CD4-positive, alpha-beta memory T cell (primary cell): Measurements from ENCODE around the gene NEUROG1. TPM values are rescaled to one million over a fixed set of nuclear protein-coding genes. Genes with fewer than 3 reads are reported as not detected.

ENCODE experiments used
- CTCF ChIA-PET: fragments of 350-600 bp; sonication (Branson Sonifier 250); formaldehyde crosslinking; loops from one replicate; lab custom pipeline; 2021; ENCODE audit warnings: inconsistent platforms; ENCODE audit not compliant: partially characterized antibody; lab: Charles Lee
- POLR2A ChIA-PET: fragments of 350-600 bp; sonication (Branson Sonifier 250); formaldehyde crosslinking; loops from one replicate; lab custom pipeline; 2021; ENCODE audit not compliant: partially characterized antibody; lab: Charles Lee
- DNase-seq, 5 donors: peaks; one replicate each; pipeline versions ENCODE4 v3.0.0 to v3.0.0-alpha.2; 2020 to 2022; ENCODE audit warnings: mixed read lengths in 1 of 5
- H3K27ac ChIP-seq: one replicate; pipeline ENCODE4 v1.7.0; 2013; ENCODE audit warnings: low read depth, low read length
- H3K27me3 ChIP-seq: 2 replicates; pipeline ENCODE4 v1.7.0; 2013; ENCODE audit warnings: mild to moderate bottlenecking, low read length, moderate library complexity; ENCODE audit not compliant: insufficient read depth
- H3K36me3 ChIP-seq: 2 replicates; pipeline ENCODE4 v1.7.0; 2013; ENCODE audit warnings: mild to moderate bottlenecking, low read length, moderate library complexity; ENCODE audit not compliant: insufficient read depth
- H3K4me1 ChIP-seq: 2 replicates; pipeline ENCODE4 v1.7.0; 2013; ENCODE audit warnings: mild to moderate bottlenecking, low read length, moderate library complexity; ENCODE audit not compliant: insufficient read depth
- H3K4me3 ChIP-seq, 2 donors: one replicate each; pipeline ENCODE4 v1.7.0; 2013; ENCODE audit warnings: low read length in 2 of 2, mild to moderate bottlenecking in 1 of 2
- H3K9me3 ChIP-seq, 2 donors: one replicate each; pipeline ENCODE4 v1.7.0; 2013; ENCODE audit warnings: low read length in 2 of 2, control low read depth in 1 of 2; ENCODE audit not compliant: control insufficient read depth in 1 of 2
- H3K27ac Mint-ChIP-seq, 7 donors: one replicate each; pipeline ENCODE4 v1.8.0; 2020 to 2021; ENCODE audit warnings: mixed read lengths in 7 of 7, mild to moderate bottlenecking in 6 of 7, inconsistent platforms in 3 of 7, moderate library complexity in 3 of 7
- H3K27me3 Mint-ChIP-seq, 2 donors: one replicate each; pipeline ENCODE4 v1.8.0; 2020 to 2021; ENCODE audit warnings: mixed read lengths in 2 of 2
- H3K36me3 Mint-ChIP-seq, 2 donors: one replicate each; pipeline ENCODE4 v1.8.0; 2020 to 2021; ENCODE audit warnings: mixed read lengths in 2 of 2, inconsistent platforms in 1 of 2, mild to moderate bottlenecking in 1 of 2
- H3K4me1 Mint-ChIP-seq, 4 donors: one replicate each; pipeline ENCODE4 v1.8.0; 2020 to 2021; ENCODE audit warnings: mixed read lengths in 4 of 4, mild to moderate bottlenecking in 1 of 4
- H3K4me3 Mint-ChIP-seq, 8 donors: one replicate each; pipeline ENCODE4 v1.8.0; 2020 to 2021; ENCODE audit warnings: mixed read lengths in 8 of 8, mild to moderate bottlenecking in 7 of 8, moderate library complexity in 6 of 8, inconsistent platforms in 3 of 8
- H3K9me3 Mint-ChIP-seq, 8 donors: one replicate each; pipeline ENCODE4 v1.8.0; 2020 to 2021; ENCODE audit warnings: mixed read lengths in 8 of 8, mild to moderate bottlenecking in 5 of 8, inconsistent platforms in 3 of 8, moderate library complexity in 1 of 8
- intact Hi-C: fragments of 100-400 bp; cut with micrococcal nuclease; formaldehyde crosslinking; loops from one replicate; pipeline ENCODE4 v1.15.1; 2023
- polyA plus RNA-seq, 2 donors: library from polyadenylated mRNA; unstranded; fragments of 300-500 nt; fragmentation: Illumina TruSeq; gene quantifications; one replicate each; pipeline ENCODE4 v1.2.3, GENCODE V29; 2021
- total RNA-seq, 2 experiments: library from RNA; stranded (reverse); gene quantifications; one replicate each; pipeline ENCODE4 v1.2.3, GENCODE V29; 2021

The NEUROG1 gene
- total and polyA plus RNA-seq, 4 experiments from 2014 or later = not detected

DNA sequence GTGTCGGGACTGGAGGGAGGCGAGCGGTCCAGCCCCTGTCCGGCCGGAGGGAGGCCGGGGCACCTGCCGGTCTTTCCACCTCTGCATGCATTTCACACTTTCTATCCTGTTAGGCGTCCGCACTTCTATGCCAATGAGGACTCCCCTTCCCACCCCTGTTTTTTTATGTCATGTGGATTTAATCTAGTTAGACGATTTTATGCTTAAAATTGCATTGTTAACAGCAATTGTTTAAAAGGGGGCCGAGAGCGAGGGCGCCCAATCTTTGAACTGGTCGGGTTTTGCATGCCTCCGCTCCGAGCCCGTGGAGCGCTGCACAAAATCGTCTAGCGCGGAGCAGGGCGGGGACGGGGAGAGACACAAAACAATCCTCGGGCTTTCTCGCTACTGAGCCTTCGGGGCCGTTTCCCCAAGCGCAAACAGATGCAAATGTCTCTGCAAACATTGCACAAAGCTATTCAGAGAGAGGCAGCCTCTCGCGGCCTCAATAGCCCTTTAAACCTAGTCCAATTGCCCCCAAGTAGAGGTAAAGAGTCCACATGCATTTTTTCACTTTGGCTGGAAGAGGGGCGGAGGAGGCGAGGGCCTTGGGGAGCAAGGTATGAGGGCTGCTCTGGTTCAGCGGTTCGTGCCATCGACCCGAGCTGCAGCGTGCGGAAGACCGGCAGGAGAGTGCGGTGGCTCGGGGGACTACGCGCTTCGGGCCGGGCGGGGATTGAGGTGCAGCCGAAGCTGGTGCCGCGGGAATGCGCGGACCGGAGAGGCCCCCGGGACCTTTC lies 46.1 kb downstream of the NEUROG1 start:
- intact Hi-C loops = no loop called here
- CTCF ChIA-PET = no interaction called here

DNA sequence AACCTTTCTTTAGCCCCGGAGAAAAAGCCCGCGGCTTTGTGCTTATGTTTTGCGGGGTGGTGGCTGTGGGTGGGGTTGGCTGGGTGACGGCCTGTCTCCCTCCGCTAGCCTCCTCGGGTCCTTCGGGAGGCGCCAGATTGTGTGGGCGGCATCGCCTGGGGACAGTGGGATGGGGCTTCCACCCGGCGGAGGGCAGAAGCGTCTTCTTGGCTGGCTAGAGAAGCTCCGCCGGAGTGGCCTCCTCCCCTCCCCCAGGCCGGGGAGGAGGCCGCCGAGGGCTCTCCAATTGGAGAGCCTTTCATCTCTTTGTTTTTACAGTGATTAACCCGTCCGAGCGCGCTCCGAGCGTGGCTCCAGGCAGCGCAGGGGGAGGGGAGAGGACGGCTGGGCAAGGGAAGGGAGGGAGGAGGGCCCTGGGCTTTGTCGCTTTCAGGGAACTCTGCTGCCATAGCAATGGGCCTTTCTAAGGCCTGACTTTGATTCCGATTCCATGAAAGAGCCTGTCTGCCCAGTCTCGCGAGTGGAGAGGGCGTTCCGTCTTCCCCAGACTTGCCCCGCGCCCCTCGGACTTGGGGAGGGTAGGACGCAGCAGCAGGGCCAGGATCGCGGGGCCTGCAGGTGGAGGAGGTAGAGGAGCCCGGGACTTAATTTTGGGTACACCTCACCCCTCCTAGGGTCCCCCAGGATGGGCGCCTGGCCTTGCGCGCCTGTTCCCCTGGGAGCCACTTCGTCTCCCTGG lies 46.9 kb downstream of the NEUROG1 start:
- H3K27ac Mint-ChIP-seq = no peak overlapping the region
- no peaks in the 10 kb centered on the region for H3K9me3 Mint-ChIP-seq
- Histone ChIP-seq H3K4me3 (no peak overlapping the region), H3K4me1 (no peaks in the 10 kb centered on the region), H3K27ac (no peak overlapping the region), H3K9me3 (no peaks in the 10 kb centered on the region), H3K36me3 (no peaks in the 10 kb centered on the region), H3K27me3 (peaks cover 18% of the 10 kb centered on the region)
- ChIA-PET POLR2A (no interaction called here), CTCF (no interaction called here)
- DNase-seq = no peak
- no peaks in the 10 kb centered on the region for H3K36me3 Mint-ChIP-seq
- peaks cover 51% of the 10 kb centered on the region in 2 donors for H3K27me3 Mint-ChIP-seq
- intact Hi-C loops = no loop called here
- H3K4me3 Mint-ChIP-seq = peak overlapping the region in 1 of 8 donors; percentile 52
- peaks cover 6 to 13% (median 8%) of the 10 kb centered on the region in 4 donors for H3K4me1 Mint-ChIP-seq

More for the DNA sequence above, 46.1 kb downstream of the NEUROG1 start:
- no peaks in the 10 kb centered on the region for H3K9me3 ChIP-seq
- DNase-seq = no peak
- H3K4me3 Mint-ChIP-seq = peak overlapping the region in 2 of 8 donors; percentile 55 to 72
- peaks cover 6 to 13% (median 8%) of the 10 kb centered on the region in 4 donors for H3K4me1 Mint-ChIP-seq
- peaks cover 48 to 55% of the 10 kb centered on the region in 2 donors for H3K27me3 Mint-ChIP-seq
- H3K36me3 ChIP-seq = no peaks in the 10 kb centered on the region
- no peaks in the 10 kb centered on the region for H3K4me1 ChIP-seq
- no peaks in the 10 kb centered on the region for H3K36me3 Mint-ChIP-seq
- no peak overlapping the region for H3K4me3 ChIP-seq
- no peak overlapping the region for H3K27ac ChIP-seq
- no peaks in the 10 kb centered on the region for H3K9me3 Mint-ChIP-seq
- H3K27me3 ChIP-seq = peaks cover 18% of the 10 kb centered on the region
- no peak overlapping the region for H3K27ac Mint-ChIP-seq
- POLR2A ChIA-PET = no interaction called here

DNA sequence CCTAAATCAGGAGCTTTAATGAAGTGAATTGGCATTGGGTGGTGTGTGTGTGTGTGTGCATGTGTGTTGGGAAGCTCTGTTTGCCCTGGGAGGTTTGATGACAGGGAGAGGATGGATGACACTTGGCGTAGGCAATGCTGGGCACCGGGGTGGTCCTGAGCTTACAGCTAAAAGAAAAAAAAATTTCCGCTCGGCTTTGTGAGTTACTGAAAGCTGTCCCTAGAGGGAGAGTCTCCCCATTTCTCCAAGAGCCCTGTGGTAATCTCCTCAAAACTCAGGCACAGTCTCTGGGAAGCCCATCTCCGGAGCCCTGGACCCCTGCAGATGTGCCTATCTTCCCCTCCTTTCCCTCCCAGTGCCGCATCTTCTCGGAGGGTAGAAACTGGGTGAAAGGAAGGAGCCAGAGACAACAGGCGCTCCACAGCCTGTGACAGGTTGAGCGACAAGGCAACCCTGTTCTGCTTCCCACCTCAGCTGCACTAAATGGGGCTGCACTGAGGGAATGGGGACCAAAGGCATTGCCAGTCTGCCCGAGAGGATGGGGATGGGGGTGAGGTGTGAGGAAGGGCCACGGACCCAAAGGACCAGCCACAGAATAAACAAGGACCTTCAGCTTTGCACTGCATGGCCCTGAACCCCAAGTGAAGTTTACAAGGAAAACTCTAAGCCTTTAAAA lies 47.8 kb downstream of the NEUROG1 start:
- no peaks in the 10 kb centered on the region for H3K9me3 Mint-ChIP-seq
- Histone ChIP-seq H3K27ac (no peak overlapping the region), H3K4me1 (no peaks in the 10 kb centered on the region), H3K9me3 (no peaks in the 10 kb centered on the region), H3K27me3 (peaks cover 15% of the 10 kb centered on the region), H3K4me3 (no peak overlapping the region), H3K36me3 (no peaks in the 10 kb centered on the region)
- DNase-seq = no peak
- H3K4me3 Mint-ChIP-seq = no peak overlapping the region
- peaks cover 6 to 13% (median 8%) of the 10 kb centered on the region in 4 donors for H3K4me1 Mint-ChIP-seq
- intact Hi-C loops = no loop called here
- ChIA-PET POLR2A (no interaction called here), CTCF (interaction anchor here (0.8 to 1.1 kb wide), 2 partner anchors 27 to 77 kb away, joined by 3 to 4 read pairs; no protein-coding TSS in a partner anchor)
- H3K36me3 Mint-ChIP-seq = no peaks in the 10 kb centered on the region
- H3K27me3 Mint-ChIP-seq = peaks cover 49 to 52% of the 10 kb centered on the region in 2 donors
- no peak overlapping the region for H3K27ac Mint-ChIP-seq

DNA sequence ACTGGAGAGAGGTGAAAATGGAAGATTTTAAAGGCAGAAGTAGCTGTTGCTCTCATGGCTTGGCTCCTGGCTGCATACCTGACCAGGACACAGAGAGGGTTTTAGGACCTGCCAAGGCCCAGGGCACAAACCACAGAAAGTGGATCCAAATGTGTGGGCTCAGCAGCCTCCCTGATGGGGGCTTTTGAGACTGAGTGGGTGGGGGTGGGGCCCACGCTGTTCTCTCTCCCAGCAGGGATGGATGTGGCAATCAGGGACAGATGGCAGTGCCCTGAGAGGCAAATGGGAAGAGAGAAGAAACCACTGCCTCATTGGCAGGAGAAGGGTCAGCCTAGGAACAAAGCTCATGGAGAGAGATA lies 48.7 kb downstream of the NEUROG1 start:
- no peaks in the 10 kb centered on the region for H3K36me3 ChIP-seq
- ChIA-PET POLR2A (no interaction called here), CTCF (interaction anchor here (0.8 to 1.1 kb wide), 2 partner anchors 26 to 78 kb away, joined by 3 to 4 read pairs; no protein-coding TSS in a partner anchor)
- H3K36me3 Mint-ChIP-seq = no peaks in the 10 kb centered on the region
- DNase-seq = no peak
- no peaks in the 10 kb centered on the region for H3K4me1 ChIP-seq
- no peak overlapping the region for H3K27ac Mint-ChIP-seq
- H3K9me3 ChIP-seq = no peaks in the 10 kb centered on the region
- H3K4me1 Mint-ChIP-seq = peaks cover 6 to 13% (median 8%) of the 10 kb centered on the region in 4 donors
- no peak overlapping the region for H3K27ac ChIP-seq
- no peak overlapping the region for H3K4me3 Mint-ChIP-seq
- intact Hi-C loops = no loop called here
- H3K9me3 Mint-ChIP-seq = no peaks in the 10 kb centered on the region
- H3K4me3 ChIP-seq = no peak overlapping the region
- H3K27me3 ChIP-seq = peaks cover 14% of the 10 kb centered on the region
- H3K27me3 Mint-ChIP-seq = peaks cover 43% of the 10 kb centered on the region in 2 donors

DNA sequence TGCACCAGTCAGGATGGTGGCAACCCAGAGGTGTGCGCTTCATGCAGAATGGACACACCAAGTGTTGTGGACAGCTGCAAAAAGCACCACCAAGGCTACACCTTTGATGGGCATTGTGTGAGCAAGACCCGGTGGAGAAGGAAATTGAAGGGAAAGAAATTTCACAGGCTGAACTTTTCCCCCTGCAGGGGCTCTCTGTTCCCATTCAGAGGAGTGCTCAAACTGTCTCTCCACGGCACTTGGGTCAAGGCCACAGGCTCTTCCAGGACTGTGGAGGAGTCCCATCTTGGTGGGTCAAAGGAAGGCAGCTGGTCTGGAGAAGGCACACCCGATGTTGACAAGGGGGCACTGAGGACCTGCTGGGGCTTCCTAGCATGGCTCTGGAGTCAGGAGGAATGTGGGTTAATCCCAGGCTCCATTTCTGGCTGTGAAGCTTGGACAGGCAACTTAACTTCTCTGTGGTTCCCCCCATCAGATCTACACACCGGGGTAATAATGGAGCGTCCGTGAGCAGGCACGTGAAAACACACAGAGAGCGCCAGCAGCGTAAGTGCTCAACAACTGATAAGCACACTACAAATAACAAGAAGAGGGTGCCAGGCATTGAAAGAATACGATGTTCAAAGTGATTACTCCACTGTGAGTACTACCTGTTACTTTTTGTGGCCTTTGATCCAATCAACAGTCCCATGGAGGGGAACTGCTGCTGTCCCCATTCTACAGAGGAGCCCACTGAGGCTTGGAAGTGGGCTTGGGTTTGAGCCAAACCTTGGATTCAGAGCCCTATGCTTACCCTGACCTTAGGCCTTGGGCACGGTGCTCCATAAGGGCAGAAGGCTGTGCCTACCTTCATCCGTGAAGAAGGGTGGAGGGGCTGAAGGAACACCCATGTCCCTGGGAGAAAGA lies 49.4 kb downstream of the NEUROG1 start:
- Mint-ChIP-seq H3K4me3 (no peak overlapping the region), H3K27ac (no peak overlapping the region)

DNA sequence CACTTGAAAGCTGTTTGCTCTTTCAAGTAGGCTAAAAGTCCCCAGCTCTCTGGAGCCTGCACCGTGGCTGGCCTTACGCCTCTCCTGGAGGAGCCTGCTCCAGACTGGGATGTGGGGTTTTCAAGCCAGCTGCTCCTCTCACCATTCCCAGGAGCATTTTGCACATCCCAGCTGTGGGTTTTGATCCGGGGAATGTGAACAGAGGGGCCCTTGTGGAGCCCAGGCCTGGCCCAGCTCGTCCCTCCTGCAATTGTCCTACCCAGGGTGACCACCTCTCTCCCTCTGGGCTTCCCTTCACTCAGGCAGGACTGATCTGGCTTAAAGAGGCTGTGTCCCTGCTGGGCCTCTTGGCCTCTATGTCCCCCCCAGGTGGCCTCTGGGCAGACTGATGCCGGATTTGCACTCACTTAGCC lies 51.1 kb downstream of the NEUROG1 start:
- H3K9me3 ChIP-seq = no peaks in the 10 kb centered on the region
- CTCF ChIA-PET = no interaction called here
- Mint-ChIP-seq H3K27ac (no peak overlapping the region), H3K4me1 (peaks cover 3 to 10% (median 5%) of the 10 kb centered on the region in 4 donors), H3K27me3 (peaks cover 35 to 38% of the 10 kb centered on the region in 2 donors), H3K9me3 (no peaks in the 10 kb centered on the region), H3K4me3 (no peak overlapping the region), H3K36me3 (no peaks in the 10 kb centered on the region)
- no peak overlapping the region for H3K4me3 ChIP-seq
- DNase-seq = no peak
- intact Hi-C loops = no loop called here
- POLR2A ChIA-PET = no interaction called here
- no peaks in the 10 kb centered on the region for H3K36me3 ChIP-seq
- no peaks in the 10 kb centered on the region for H3K4me1 ChIP-seq
- H3K27ac ChIP-seq = no peak overlapping the region
- peaks cover 14% of the 10 kb centered on the region for H3K27me3 ChIP-seq

More for the DNA sequence above, 49.4 kb downstream of the NEUROG1 start:
- POLR2A ChIA-PET = no interaction called here
- Histone ChIP-seq H3K36me3 (no peaks in the 10 kb centered on the region), H3K27me3 (peaks cover 14% of the 10 kb centered on the region), H3K4me1 (no peaks in the 10 kb centered on the region), H3K27ac (no peak overlapping the region), H3K4me3 (no peak overlapping the region), H3K9me3 (no peaks in the 10 kb centered on the region)
- DNase-seq = no peak
- peaks cover 43% of the 10 kb centered on the region in 2 donors for H3K27me3 Mint-ChIP-seq
- CTCF ChIA-PET = no interaction called here
- H3K4me1 Mint-ChIP-seq = peaks cover 6 to 13% (median 8%) of the 10 kb centered on the region in 4 donors
- H3K9me3 Mint-ChIP-seq = no peaks in the 10 kb centered on the region
- intact Hi-C loops = no loop called here
- no peaks in the 10 kb centered on the region for H3K36me3 Mint-ChIP-seq
